CD14-positive monocyte (primary cell): ENCODE results near the gene OSCP1. TPM values are rescaled to one million over a fixed set of nuclear protein-coding genes. Genes with fewer than 3 reads are reported as not detected.

ENCODE experiments used
- DNase-seq, 3 donors: peaks; one replicate each; pipeline ENCODE4 v3.0.0-alpha.2; 2011 to 2022
- H2AFZ ChIP-seq: 2 replicates; pipeline ENCODE4 v1.6.0; 2012; ENCODE audit warnings: mild to moderate bottlenecking, low read depth, low read length, inconsistent platforms; ENCODE audit not compliant: insufficient read depth, poor library complexity, severe bottlenecking
- H3K27ac ChIP-seq, 2 donors: 1 replicate in 1 of 2; 2 replicates in 1 of 2; pipeline ENCODE4 v1.5.1; 2012 to 2013; ENCODE audit warnings: low read length in 2 of 2, control low read depth in 1 of 2, inconsistent platforms in 1 of 2, low read depth in 1 of 2, mild to moderate bottlenecking in 1 of 2
- H3K27me3 ChIP-seq, 2 donors: one replicate each; pipeline versions ENCODE4 v1.6.0 to v1.6.1; 2011 to 2013; ENCODE audit warnings: low read length in 2 of 2; ENCODE audit not compliant: control insufficient read depth in 2 of 2, insufficient read depth in 2 of 2
- H3K36me3 ChIP-seq, 2 donors: replicated peaks in 1 of 2; 1 replicate in 1 of 2; 2 replicates in 1 of 2; pipeline versions ENCODE4 v1.5.1 to v1.6.1; 2012 to 2013; ENCODE audit warnings: low read length in 2 of 2, control low read depth in 1 of 2, inconsistent platforms in 1 of 2, mild to moderate bottlenecking in 1 of 2; ENCODE audit not compliant: insufficient read depth in 2 of 2, control insufficient read depth in 1 of 2
- H3K4me1 ChIP-seq, 2 donors: 1 replicate in 1 of 2; 2 replicates in 1 of 2; pipeline versions ENCODE4 v1.5.1 to v1.6.1; 2012 to 2013; ENCODE audit warnings: low read length in 2 of 2, control low read depth in 1 of 2, inconsistent platforms in 1 of 2, mild to moderate bottlenecking in 1 of 2, moderate library complexity in 1 of 2; ENCODE audit not compliant: insufficient read depth in 2 of 2, control insufficient read depth in 1 of 2
- H3K4me2 ChIP-seq: replicated peaks from 2 replicates; pipeline ENCODE3; 2012; ENCODE audit warnings: low read length, moderate library complexity, mild to moderate bottlenecking; ENCODE audit not compliant: poor library complexity, severe bottlenecking; ENCODE audit errors: extremely low read depth
- H3K4me3 ChIP-seq, 3 experiments: fragments of 200-600 bp in 1 of 3; sonication (generic) in 1 of 3; replicated peaks in 1 of 3; 1 replicate in 2 of 3; 2 replicates in 1 of 3; pipeline ENCODE4 v1.5.1; 2011 to 2013; ENCODE audit warnings: low read length in 3 of 3, mild to moderate bottlenecking in 3 of 3, control low read depth in 2 of 3, low read depth in 2 of 3, inconsistent platforms in 1 of 3, moderate library complexity in 1 of 3
- H3K79me2 ChIP-seq: 2 replicates; pipeline ENCODE4 v1.6.0; 2012; ENCODE audit warnings: mild to moderate bottlenecking, control low read depth, inconsistent platforms, low read length, moderate library complexity; ENCODE audit not compliant: insufficient read depth
- H3K9ac ChIP-seq: 2 replicates; pipeline ENCODE4 v1.6.0; 2017; ENCODE audit warnings: low read length, mild to moderate bottlenecking; ENCODE audit not compliant: insufficient read depth, poor library complexity, severe bottlenecking
- H3K9me3 ChIP-seq, 2 donors: replicated peaks in 1 of 2; 1 replicate in 1 of 2; 2 replicates in 1 of 2; pipeline versions ENCODE4 v1.5.1 to v1.6.1; 2012 to 2013; ENCODE audit warnings: low read length in 2 of 2, control low read depth in 1 of 2; ENCODE audit not compliant: control insufficient read depth in 1 of 2, insufficient read depth in 1 of 2
- H4K20me1 ChIP-seq: 2 replicates; pipeline ENCODE4 v1.6.0; 2012; ENCODE audit warnings: mild to moderate bottlenecking, low read length, control low read depth, moderate library complexity; ENCODE audit not compliant: insufficient read depth
- H3K27ac Mint-ChIP-seq, 7 donors: one replicate each; pipeline ENCODE4 v1.8.0; 2020; ENCODE audit warnings: mild to moderate bottlenecking in 7 of 7, mixed read lengths in 7 of 7, moderate library complexity in 6 of 7, inconsistent platforms in 2 of 7
- H3K27me3 Mint-ChIP-seq, 3 donors: one replicate each; pipeline ENCODE4 v1.8.0; 2021 to 2022; ENCODE audit warnings: low read depth in 3 of 3, mild to moderate bottlenecking in 3 of 3, mixed read lengths in 3 of 3, moderate library complexity in 3 of 3, inconsistent platforms in 1 of 3
- H3K36me3 Mint-ChIP-seq, 2 donors: one replicate each; pipeline ENCODE4 v1.8.0; 2020; ENCODE audit warnings: mixed read lengths in 2 of 2, inconsistent platforms in 1 of 2, mild to moderate bottlenecking in 1 of 2
- H3K4me1 Mint-ChIP-seq: one replicate; pipeline ENCODE4 v1.8.0; 2020; ENCODE audit warnings: mild to moderate bottlenecking, mixed read lengths
- H3K4me3 Mint-ChIP-seq, 2 donors: one replicate each; pipeline ENCODE4 v1.8.0; 2020; ENCODE audit warnings: mild to moderate bottlenecking in 2 of 2, mixed read lengths in 2 of 2, moderate library complexity in 1 of 2
- H3K9me3 Mint-ChIP-seq, 7 donors: one replicate each; pipeline ENCODE4 v1.8.0; 2020 to 2022; ENCODE audit warnings: mixed read lengths in 7 of 7, mild to moderate bottlenecking in 6 of 7, moderate library complexity in 6 of 7, inconsistent platforms in 2 of 7
- WGBS: methylation state at CpG from one replicate; pipeline ENCODE4 v1.1.5; 2013; ENCODE audit warnings: missing lambda C conversion rate; ENCODE audit not compliant: insufficient coverage; 5-methylcytosine and 5-hydroxymethylcytosine counted together
- intact Hi-C, 2 donors: fragments of 100-400 bp; cut with micrococcal nuclease; formaldehyde crosslinking; loops; one replicate each; pipeline versions ENCODE4 v1.15.0 to v1.15.1; 2023
- polyA plus RNA-seq, 3 donors: library from polyadenylated mRNA; depleted of rRNA in 1 of 3; unstranded in 2 of 3; stranded (reverse) in 1 of 3; fragments of 300-500 nt in 2 of 3; fragments of >200 nt in 1 of 3; fragmentation: Illumina TruSeq in 2 of 3; gene quantifications; 1 replicate in 2 of 3; 2 replicates in 1 of 3; pipeline ENCODE4 v1.2.3, GENCODE V29; 2012 to 2021
- TF ChIP-seq, protein P1 (sequence below): fragments of 200-600 bp; IDR thresholded peaks from one replicate; pipeline ENCODE4 v1.8.0; 2022; ENCODE audit warnings: antibody characterized with exemption, mild to moderate bottlenecking

The OSCP1 gene
- polyA plus RNA-seq, 3 donors = 0.12 to 0.82 TPM; not detected in 1

DNA sequence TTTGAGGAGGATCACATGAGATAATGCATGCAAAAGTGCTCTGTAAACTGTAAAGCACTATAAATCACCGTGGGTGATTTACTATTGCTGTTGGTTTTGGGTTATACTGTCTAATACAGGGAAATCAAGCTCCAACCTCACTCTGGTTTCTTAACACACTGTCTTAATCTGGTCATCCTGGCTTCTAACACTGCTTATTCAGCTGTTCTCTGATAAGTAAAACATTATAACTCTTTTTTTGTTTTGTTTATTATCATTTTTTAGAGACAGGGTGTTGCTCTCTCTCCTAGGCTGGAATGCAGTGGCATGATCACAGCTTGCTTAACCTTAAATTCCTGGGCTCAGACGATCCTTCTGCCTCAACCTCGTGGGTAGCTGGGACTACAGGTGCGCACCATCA, 30.7 kb downstream of the OSCP1 start:
- H3K4me1 ChIP-seq = peaks cover 4 to 5% of the 10 kb centered on the region in 2 donors
- Mint-ChIP-seq H3K4me3 (no peak overlapping the region), H3K27ac (no peak overlapping the region), H3K36me3 (peaks cover 5 to 7% of the 10 kb centered on the region in 2 donors), H3K4me1 (peaks cover 8% of the 10 kb centered on the region), H3K9me3 (peaks cover 0 to 2% (median 0%) of the 10 kb centered on the region in 7 donors), H3K27me3 (no peaks in the 10 kb centered on the region)
- no peaks in the 10 kb centered on the region for H3K36me3 ChIP-seq
- TF ChIP-seq, protein P1, sequence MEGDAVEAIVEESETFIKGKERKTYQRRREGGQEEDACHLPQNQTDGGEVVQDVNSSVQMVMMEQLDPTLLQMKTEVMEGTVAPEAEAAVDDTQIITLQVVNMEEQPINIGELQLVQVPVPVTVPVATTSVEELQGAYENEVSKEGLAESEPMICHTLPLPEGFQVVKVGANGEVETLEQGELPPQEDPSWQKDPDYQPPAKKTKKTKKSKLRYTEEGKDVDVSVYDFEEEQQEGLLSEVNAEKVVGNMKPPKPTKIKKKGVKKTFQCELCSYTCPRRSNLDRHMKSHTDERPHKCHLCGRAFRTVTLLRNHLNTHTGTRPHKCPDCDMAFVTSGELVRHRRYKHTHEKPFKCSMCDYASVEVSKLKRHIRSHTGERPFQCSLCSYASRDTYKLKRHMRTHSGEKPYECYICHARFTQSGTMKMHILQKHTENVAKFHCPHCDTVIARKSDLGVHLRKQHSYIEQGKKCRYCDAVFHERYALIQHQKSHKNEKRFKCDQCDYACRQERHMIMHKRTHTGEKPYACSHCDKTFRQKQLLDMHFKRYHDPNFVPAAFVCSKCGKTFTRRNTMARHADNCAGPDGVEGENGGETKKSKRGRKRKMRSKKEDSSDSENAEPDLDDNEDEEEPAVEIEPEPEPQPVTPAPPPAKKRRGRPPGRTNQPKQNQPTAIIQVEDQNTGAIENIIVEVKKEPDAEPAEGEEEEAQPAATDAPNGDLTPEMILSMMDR = no peak
- H3K79me2 ChIP-seq = no peaks in the 10 kb centered on the region
- WGBS = 100% methylated on average over 3 of the region's 4 CpGs
- no peak overlapping the region for H2AFZ ChIP-seq
- H3K4me2 ChIP-seq = no peak overlapping the region
- intact Hi-C loops = loop anchor here in 1 of 2 donors (2.0 kb wide), 1 partner anchor 77 kb away; no protein-coding TSS in a partner anchor
- no peaks in the 10 kb centered on the region for H4K20me1 ChIP-seq
- no peaks in the 10 kb centered on the region for H3K9me3 ChIP-seq
- no peak overlapping the region for H3K9ac ChIP-seq
- no peak for DNase-seq
- H3K27ac ChIP-seq = no peak overlapping the region
- H3K4me3 ChIP-seq = no peak overlapping the region
- no peaks in the 10 kb centered on the region for H3K27me3 ChIP-seq

DNA sequence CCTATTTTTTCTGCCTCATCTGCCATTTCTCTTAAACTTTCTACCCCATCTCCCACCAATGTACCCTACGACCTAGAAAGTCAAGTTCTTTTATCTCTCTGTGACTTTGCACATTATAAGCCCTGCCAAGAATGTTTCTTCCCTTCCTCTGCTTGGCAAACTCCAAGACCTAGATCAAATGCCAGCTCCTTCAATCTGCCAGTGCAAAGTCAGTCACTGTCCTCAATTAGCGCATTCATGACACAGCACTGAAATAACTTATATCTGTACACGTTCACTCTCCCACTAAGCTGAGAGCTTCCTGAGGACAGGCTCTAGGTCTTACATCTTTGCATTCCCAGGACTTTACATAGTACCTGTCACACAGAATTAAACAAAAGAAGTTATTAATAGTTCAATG, 31.1 kb downstream of the OSCP1 start:
- Mint-ChIP-seq H3K36me3 (peaks cover 5 to 7% of the 10 kb centered on the region in 2 donors), H3K27me3 (no peaks in the 10 kb centered on the region), H3K4me1 (peaks cover 8% of the 10 kb centered on the region), H3K9me3 (peaks cover 0 to 2% (median 0%) of the 10 kb centered on the region in 7 donors), H3K4me3 (no peak overlapping the region), H3K27ac (peak overlapping the region in 1 of 7 donors; percentile 0)
- no peaks in the 10 kb centered on the region for H3K9me3 ChIP-seq
- intact Hi-C loops = loop anchor here in 1 of 2 donors (2.0 kb wide), 1 partner anchor 76 kb away; no protein-coding TSS in a partner anchor
- TF ChIP-seq, protein P1 = no peak
- H3K4me1 ChIP-seq = peaks cover 4 to 5% of the 10 kb centered on the region in 2 donors
- H3K4me2 ChIP-seq = no peak overlapping the region
- 100% methylated on average over 2 of the region's 3 CpGs for WGBS
- H3K79me2 ChIP-seq = no peaks in the 10 kb centered on the region
- H3K36me3 ChIP-seq = no peaks in the 10 kb centered on the region
- no peaks in the 10 kb centered on the region for H4K20me1 ChIP-seq
- DNase-seq = no peak
- no peaks in the 10 kb centered on the region for H3K27me3 ChIP-seq
- no peak overlapping the region for H3K27ac ChIP-seq
- H3K9ac ChIP-seq = no peak overlapping the region
- H3K4me3 ChIP-seq = no peak overlapping the region
- no peak overlapping the region for H2AFZ ChIP-seq
